ENCODE data around the gene ADISSP.

Gene ADISSP

GRCh38 chr20:3767427-3768341 is at the start of gene ADISSP:
ADISSP (minus strand) TSS chr20:3767753; CDS start chr20:3760100, 7,653 bp downstream.
- peak; percentile 98 for DNase-seq

- DNase-seq = no peak
These were observed 48.3 kb upstream of the ADISSP start for GRCh38 chr20:3815703-3816315.

- no peak for DNase-seq
These were observed 47.5 kb upstream of the ADISSP start for GRCh38 chr20:3814928-3815495.

GRCh38 chr20:3813848-3814581 is 46.5 kb upstream of the ADISSP start:
- no peak for DNase-seq

GRCh38 chr20:3812975-3813847 is 45.7 kb upstream of the ADISSP start:
- no peak for DNase-seq

GRCh38 chr20:3812259-3812681 is 44.7 kb upstream of the ADISSP start:
- DNase-seq = no peak

GRCh38 chr20:3811467-3812258 is 44.1 kb upstream of the ADISSP start:
- peak; percentile 97 for DNase-seq

- DNase-seq = no peak
These were observed 41.0 kb upstream of the ADISSP start for GRCh38 chr20:3808544-3808943.

GRCh38 chr20:3804781-3805180 is 37.2 kb upstream of the ADISSP start:
- DNase-seq = no peak

- DNase-seq = no peak
These were observed 36.8 kb upstream of the ADISSP start for GRCh38 chr20:3804254-3804751.

- DNase-seq = no peak
These were observed 36.3 kb upstream of the ADISSP start for GRCh38 chr20:3803854-3804253.

- no peak for DNase-seq
These were observed 35.7 kb upstream of the ADISSP start for GRCh38 chr20:3803289-3803688.

GRCh38 chr20:3802524-3803239 is 35.1 kb upstream of the ADISSP start:
- no peak for DNase-seq

- no peak for DNase-seq
These were observed 34.3 kb upstream of the ADISSP start for GRCh38 chr20:3801846-3802245.

- DNase-seq = no peak
These were observed 33.7 kb upstream of the ADISSP start for GRCh38 chr20:3801299-3801698.

- DNase-seq = no peak
These were observed 33.3 kb upstream of the ADISSP start for GRCh38 chr20:3800878-3801260.

- DNase-seq = peak; percentile 37
These were observed 32.8 kb upstream of the ADISSP start for GRCh38 chr20:3800256-3800877.

- DNase-seq = no peak
These were observed 31.3 kb upstream of the ADISSP start for GRCh38 chr20:3798908-3799248.

- no peak for DNase-seq
These were observed 30.8 kb upstream of the ADISSP start for GRCh38 chr20:3798373-3798768.

Data from NCI-H510A treated with DMSO at 0.1 percent for 48 hours (cell line).